T-helper 2 cell treated with Interferon-gamma antibody and Interleukin-4, amounts not matched to agents 5 μg/mL and 100 μg/mL, for 36 hours (primary cell): Measurements from ENCODE around the gene PRR5.
"Not testable (repeated sequence)": the region's sequence is repeated elsewhere in the genome, so short reads cannot be mapped to it uniquely, and the experiment has no call there.

ENCODE experiments used
- DNase-seq: peaks from one replicate; pipeline ENCODE4 v3.0.0; 2021; ENCODE audit warnings: low spot score
- H3K27ac Mint-ChIP-seq: one replicate; pipeline ENCODE4 v1.8.0; 2021; ENCODE audit warnings: mild to moderate bottlenecking, mixed read lengths
- H3K27me3 Mint-ChIP-seq: one replicate; pipeline ENCODE4 v1.8.0; 2021; ENCODE audit warnings: low read depth, mixed read lengths
- H3K36me3 Mint-ChIP-seq: one replicate; pipeline ENCODE4 v1.8.0; 2021; ENCODE audit warnings: low read depth, mixed read lengths
- H3K4me1 Mint-ChIP-seq: one replicate; pipeline ENCODE4 v1.8.0; 2021; ENCODE audit warnings: low read depth, mixed read lengths
- H3K4me3 Mint-ChIP-seq: one replicate; pipeline ENCODE4 v1.8.0; 2022; ENCODE audit warnings: mild to moderate bottlenecking, moderate library complexity, mixed read lengths
- H3K9me3 Mint-ChIP-seq: one replicate; pipeline ENCODE4 v1.8.0; 2021; ENCODE audit warnings: mixed read lengths

PRR5 gene

GRCh38 chr22:44678556-44679305 is 23.3 kb upstream of the PRR5 start:
- no peak overlapping the region for H3K4me3 Mint-ChIP-seq
- peaks cover 3% of the 10 kb centered on the region for H3K27me3 Mint-ChIP-seq
- peaks cover 49% of the 10 kb centered on the region for H3K4me1 Mint-ChIP-seq
- H3K36me3 Mint-ChIP-seq, result peaks cover 8% of the 10 kb centered on the region
- no peak for DNase-seq
- no peaks in the 10 kb centered on the region for H3K9me3 Mint-ChIP-seq
- H3K27ac Mint-ChIP-seq, result no peak overlapping the region

- DNase-seq, H3K36me3 Mint-ChIP-seq, H3K9me3 Mint-ChIP-seq, H3K27ac Mint-ChIP-seq, H3K27me3 Mint-ChIP-seq, H3K4me3 Mint-ChIP-seq: not testable (repeated sequence)
- peaks cover 52% of the 10 kb centered on the region for H3K4me1 Mint-ChIP-seq
These were observed 22.7 kb upstream of the PRR5 start for GRCh38 chr22:44679306-44679647.

DNA sequence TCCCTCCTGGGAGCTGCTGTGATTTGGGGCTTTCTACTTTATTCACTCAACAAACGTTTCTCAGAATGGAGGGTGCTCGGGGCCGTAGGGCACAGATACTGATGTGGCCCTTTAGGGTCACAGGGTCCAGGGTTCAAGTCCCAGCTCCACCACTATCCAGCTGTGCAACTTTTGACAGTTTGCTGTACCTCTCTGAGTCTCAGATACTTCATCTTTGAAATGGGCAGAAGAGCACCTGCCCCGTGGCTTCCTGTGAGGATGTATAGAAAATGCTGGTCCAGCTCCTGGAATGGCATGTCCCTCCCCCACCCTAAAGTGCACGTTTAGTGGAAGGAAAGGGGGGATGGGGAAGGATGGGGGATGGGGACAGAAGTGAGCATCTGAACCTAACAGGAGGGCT is 21.9 kb upstream of the PRR5 start:
- peaks cover 3% of the 10 kb centered on the region for H3K27me3 Mint-ChIP-seq
- no peak overlapping the region for H3K4me3 Mint-ChIP-seq
- peaks cover 60% of the 10 kb centered on the region for H3K4me1 Mint-ChIP-seq
- no peak for DNase-seq
- H3K9me3 Mint-ChIP-seq, result no peaks in the 10 kb centered on the region
- H3K36me3 Mint-ChIP-seq, result peaks cover 8% of the 10 kb centered on the region
- H3K27ac Mint-ChIP-seq, result no peak overlapping the region

GRCh38 chr22:44680481-44680894 is 21.5 kb upstream of the PRR5 start:
- Mint-ChIP-seq H3K4me3 (no peak overlapping the region), H3K27me3 (peaks cover 3% of the 10 kb centered on the region), H3K4me1 (peaks cover 61% of the 10 kb centered on the region)

DNA sequence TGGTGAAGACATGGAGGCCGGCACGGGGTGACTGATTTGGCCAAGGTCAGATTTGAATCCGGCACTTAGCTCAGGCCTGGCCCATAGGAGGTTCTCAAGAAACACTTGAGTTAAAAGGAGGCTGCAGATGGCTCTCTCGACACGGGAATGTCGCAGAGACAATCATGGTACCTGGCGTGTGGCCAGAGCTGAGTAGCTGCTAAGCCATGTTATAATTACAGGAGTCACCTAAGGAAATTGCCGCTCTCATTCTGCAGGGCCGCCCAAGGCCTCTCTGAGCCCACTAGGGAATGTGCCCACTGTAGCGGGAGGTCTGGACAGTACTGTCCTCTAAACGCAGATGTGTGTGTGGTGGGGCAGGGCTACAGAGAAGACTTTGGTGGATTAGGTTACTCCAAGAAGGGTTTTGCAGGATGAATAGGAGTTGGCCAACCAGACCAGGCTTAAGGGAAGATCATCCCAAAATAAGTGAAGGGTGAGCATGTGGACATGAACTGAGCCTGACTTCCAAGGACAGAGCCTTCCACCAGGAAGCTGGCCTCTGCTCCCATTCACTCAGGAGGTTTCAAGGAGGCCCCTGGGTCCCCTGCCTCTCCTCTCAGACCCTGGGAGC is 19.3 kb upstream of the PRR5 start:
- peaks cover 8% of the 10 kb centered on the region for H3K36me3 Mint-ChIP-seq
- peak overlapping the region; percentile 86 for H3K27ac Mint-ChIP-seq
- H3K9me3 Mint-ChIP-seq, result no peaks in the 10 kb centered on the region
- DNase-seq, result no peak
- no peaks in the 10 kb centered on the region for H3K27me3 Mint-ChIP-seq
- peak overlapping the region; percentile 50 for H3K4me3 Mint-ChIP-seq
- peaks cover 53% of the 10 kb centered on the region for H3K4me1 Mint-ChIP-seq

More at GRCh38 chr22:44680481-44680894, 21.5 kb upstream of the PRR5 start:
- peaks cover 8% of the 10 kb centered on the region for H3K36me3 Mint-ChIP-seq
- DNase-seq, result no peak
- H3K27ac Mint-ChIP-seq, result no peak overlapping the region
- no peaks in the 10 kb centered on the region for H3K9me3 Mint-ChIP-seq

- no peaks in the 10 kb centered on the region for H3K27me3 Mint-ChIP-seq
- peaks cover 8% of the 10 kb centered on the region for H3K36me3 Mint-ChIP-seq
- peak overlapping the region; percentile 86 for H3K27ac Mint-ChIP-seq
- H3K9me3 Mint-ChIP-seq, result no peaks in the 10 kb centered on the region
- peak; percentile 77 for DNase-seq
- H3K4me3 Mint-ChIP-seq, result peak overlapping the region; percentile 64
- H3K4me1 Mint-ChIP-seq, result peaks cover 53% of the 10 kb centered on the region
These were observed 18.8 kb upstream of the PRR5 start for GRCh38 chr22:44683237-44683636.

- Mint-ChIP-seq H3K27ac (peak overlapping the region; percentile 72), H3K4me3 (peak overlapping the region; percentile 42), H3K9me3 (no peaks in the 10 kb centered on the region), H3K4me1 (peaks cover 53% of the 10 kb centered on the region), H3K27me3 (no peaks in the 10 kb centered on the region), H3K36me3 (peaks cover 8% of the 10 kb centered on the region)
- no peak for DNase-seq
These were observed 18.1 kb upstream of the PRR5 start for GRCh38 chr22:44683881-44684280.

DNA sequence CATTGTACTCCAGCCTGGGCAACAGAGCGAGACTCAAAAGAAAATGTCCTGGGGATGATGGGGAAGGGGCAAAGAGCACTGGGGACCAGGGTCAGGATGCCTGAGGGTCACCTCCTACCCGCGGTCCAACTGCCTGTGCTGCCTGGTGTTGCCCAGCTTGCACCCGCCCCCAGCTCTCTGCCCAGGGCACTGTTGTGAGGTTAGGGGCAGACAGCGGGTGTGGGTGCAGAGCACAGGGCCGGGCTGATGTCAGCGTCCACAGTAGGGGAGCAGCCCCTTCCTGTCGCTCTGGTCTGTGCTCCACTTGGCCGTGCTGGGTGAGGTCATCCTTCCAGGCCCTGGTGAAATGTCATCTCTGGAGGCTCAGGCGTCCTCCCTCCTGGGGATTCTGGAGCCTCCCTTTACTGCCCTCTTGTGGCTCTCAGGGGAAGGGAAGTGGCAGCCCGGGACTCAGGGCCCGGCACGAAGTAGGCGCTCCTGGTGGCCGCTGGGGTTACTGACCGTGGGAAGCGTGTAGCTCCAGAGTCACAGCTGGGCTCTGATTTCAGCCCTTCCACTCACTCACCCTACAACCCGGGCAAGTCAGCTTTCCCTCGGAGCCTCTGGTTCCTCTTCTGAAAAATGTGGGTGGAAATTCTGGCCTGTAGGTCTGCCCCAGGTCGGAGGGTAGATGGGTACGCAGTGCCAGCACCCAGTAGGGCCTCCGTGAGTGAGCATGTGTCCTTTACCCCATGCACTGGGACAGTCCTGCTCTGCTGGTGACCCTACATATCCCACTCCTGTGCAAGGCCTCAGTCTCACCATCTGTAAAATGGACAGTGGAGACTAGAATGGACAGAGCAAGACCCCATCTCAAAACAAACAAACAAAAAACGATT is 17.3 kb upstream of the PRR5 start:
- H3K9me3 Mint-ChIP-seq, result no peaks in the 10 kb centered on the region
- peak overlapping the region; percentile 42 for H3K4me3 Mint-ChIP-seq
- peak overlapping the region; percentile 78 for H3K27ac Mint-ChIP-seq
- DNase-seq, result peak; percentile 89
- H3K36me3 Mint-ChIP-seq, result peaks cover 8% of the 10 kb centered on the region
- peaks cover 51% of the 10 kb centered on the region for H3K4me1 Mint-ChIP-seq
- H3K27me3 Mint-ChIP-seq, result no peaks in the 10 kb centered on the region

GRCh38 chr22:44685384-44686056 is 16.5 kb upstream of the PRR5 start:
- H3K4me1 Mint-ChIP-seq, result peaks cover 47% of the 10 kb centered on the region
- peak overlapping the region; percentile 78 for H3K27ac Mint-ChIP-seq
- no peaks in the 10 kb centered on the region for H3K27me3 Mint-ChIP-seq
- H3K9me3 Mint-ChIP-seq, result no peaks in the 10 kb centered on the region
- peak overlapping the region; percentile 42 for H3K4me3 Mint-ChIP-seq
- DNase-seq, result peak; percentile 81
- H3K36me3 Mint-ChIP-seq, result peaks cover 8% of the 10 kb centered on the region

- Mint-ChIP-seq H3K27ac (peak overlapping the region; percentile 52), H3K9me3 (no peaks in the 10 kb centered on the region), H3K4me1 (peaks cover 35% of the 10 kb centered on the region), H3K4me3 (no peak overlapping the region), H3K27me3 (no peaks in the 10 kb centered on the region), H3K36me3 (peaks cover 5% of the 10 kb centered on the region)
- no peak for DNase-seq
These were observed 15.0 kb upstream of the PRR5 start for GRCh38 chr22:44686873-44687600.

DNA sequence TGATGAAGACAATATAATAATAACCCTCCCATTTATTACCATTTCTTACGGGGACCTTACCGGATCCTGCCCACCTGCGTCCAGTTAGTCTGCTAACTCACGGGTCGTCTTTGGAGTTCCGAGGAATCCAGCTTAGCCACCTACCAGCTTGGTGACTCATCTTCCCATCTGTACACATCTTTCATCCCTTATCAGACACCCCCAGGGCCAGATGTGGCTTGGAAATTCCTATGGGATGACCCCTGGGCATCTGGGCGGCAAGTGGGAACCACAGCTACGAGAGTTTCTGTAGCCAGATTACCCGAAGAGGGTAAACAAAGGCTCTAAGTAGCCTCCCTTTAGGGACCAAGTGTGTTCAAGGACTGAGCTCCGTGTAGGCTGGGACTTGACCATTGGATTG is 12.8 kb upstream of the PRR5 start:
- H3K4me1 Mint-ChIP-seq, result peaks cover 19% of the 10 kb centered on the region
- no peaks in the 10 kb centered on the region for H3K27me3 Mint-ChIP-seq
- H3K36me3 Mint-ChIP-seq, result peaks cover 5% of the 10 kb centered on the region
- DNase-seq, result no peak
- H3K9me3 Mint-ChIP-seq, result no peaks in the 10 kb centered on the region
- no peak overlapping the region for H3K27ac Mint-ChIP-seq
- no peak overlapping the region for H3K4me3 Mint-ChIP-seq

- peaks cover 10% of the 10 kb centered on the region for H3K4me1 Mint-ChIP-seq
- no peaks in the 10 kb centered on the region for H3K27me3 Mint-ChIP-seq
- no peak overlapping the region for H3K4me3 Mint-ChIP-seq
- no peak for DNase-seq
- no peak overlapping the region for H3K27ac Mint-ChIP-seq
- H3K36me3 Mint-ChIP-seq, result peaks cover 5% of the 10 kb centered on the region
- no peaks in the 10 kb centered on the region for H3K9me3 Mint-ChIP-seq
These were observed 12.0 kb upstream of the PRR5 start for GRCh38 chr22:44689915-44690524.
